ENCODE measurements around the gene RSRC1.

- TF ChIP-seq CTCF (IDR thresholded peaks at IDR 0.05) (no peak), EZH2phosphoT487 (IDR thresholded peaks at IDR 0.05) (no peak), EZH2 (IDR thresholded peaks at IDR 0.05) (no peak)
Observed at GRCh38 chr3:158160958-158161357, 51.1 kb downstream of the RSRC1 start.

Measured in neural progenitor cell (in vitro differentiated cells).